HG03558 (cell line): ENCODE data around the gene C9.
"Not testable (repeated sequence)": the region's sequence is repeated elsewhere in the genome, so short reads cannot be mapped to it uniquely, and the experiment has no call there.

ENCODE experiments used
- ATAC-seq: cut with Tn5 transposase; IDR thresholded peaks from one replicate; pipeline ENCODE4 v1.9.1; 2021; ENCODE audit warnings: moderate number of reproducible peaks; ENCODE audit not compliant: unreplicated experiment; ENCODE audit errors: extremely low read depth

Gene C9

GRCh38 chr5:39364367-39364766, at the start of gene C9:
Gene C9, minus strand, starts transcription at chr5:39364495. Its CDS starts 31 bp downstream, at chr5:39364464.
- ATAC-seq: no peak

- ATAC-seq: no peak
Measured at GRCh38 chr5:39413771-39414170, 49.5 kb upstream of the C9 start.

GRCh38 chr5:39412721-39413394, 48.6 kb upstream of the C9 start:
- no peak for ATAC-seq

GRCh38 chr5:39411985-39412384, 47.7 kb upstream of the C9 start:
- no peak for ATAC-seq

DNA sequence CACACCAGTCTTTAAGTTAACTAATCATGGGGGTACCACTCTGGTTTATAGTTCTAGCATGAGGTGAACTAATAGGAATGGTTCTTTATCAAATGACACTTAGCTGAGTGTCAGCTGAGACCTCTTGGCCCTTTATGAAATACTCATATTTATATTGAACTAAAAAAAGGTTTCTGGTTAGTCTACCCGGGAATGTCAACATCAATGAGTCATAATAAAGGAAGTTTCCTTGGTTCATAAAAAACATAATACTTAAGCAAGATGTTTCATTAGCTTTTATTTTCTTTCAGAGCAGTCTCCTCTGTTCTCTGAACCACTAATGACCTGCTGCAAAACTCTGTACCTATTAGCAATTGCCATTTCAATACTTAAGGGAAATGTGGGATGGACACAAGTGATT, 46.8 kb upstream of the C9 start:
- no peak for ATAC-seq

- ATAC-seq: no peak
Measured at GRCh38 chr5:39409033-39409432, 44.7 kb upstream of the C9 start.

- ATAC-seq: no peak
Measured at GRCh38 chr5:39405083-39405843, 41.0 kb upstream of the C9 start.

DNA sequence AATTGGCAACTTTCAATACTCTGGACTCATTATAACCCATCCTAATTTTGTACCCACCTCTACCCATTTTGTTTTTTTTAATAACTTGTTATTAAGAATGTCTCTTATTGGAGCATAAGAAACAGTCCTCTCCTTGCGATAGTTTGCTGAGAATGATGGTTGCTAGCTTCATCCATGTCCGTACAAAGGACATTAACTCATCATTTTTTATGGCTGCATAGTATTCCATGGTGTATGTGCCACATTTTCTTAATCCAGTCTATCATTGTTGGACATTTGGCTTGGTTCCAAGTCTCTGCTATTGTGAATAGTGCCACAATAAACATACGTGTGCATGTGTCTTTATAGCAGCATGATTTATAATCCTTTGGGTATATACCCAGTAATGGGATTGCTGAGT, 39.5 kb upstream of the C9 start:
- ATAC-seq: not testable (repeated sequence)

DNA sequence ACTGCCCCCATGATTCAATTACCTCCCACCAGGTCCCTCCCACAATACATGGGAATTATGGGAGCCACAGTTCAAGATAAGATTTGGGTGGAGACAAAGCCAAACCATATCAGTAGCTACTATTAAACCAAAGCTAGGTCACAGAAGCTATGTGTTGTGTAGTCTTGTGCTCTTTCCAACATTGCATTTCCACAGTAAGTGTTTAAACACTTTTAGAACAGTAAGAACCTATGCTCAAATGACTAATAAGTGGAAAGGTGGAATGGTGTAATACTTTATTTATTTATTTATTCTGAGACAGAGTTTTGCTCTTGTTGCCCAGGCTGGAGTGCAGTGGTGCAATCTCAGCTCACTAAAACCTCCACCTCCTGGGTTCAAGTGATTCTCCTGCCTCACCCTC, 37.8 kb upstream of the C9 start:
- not testable (repeated sequence) for ATAC-seq

GRCh38 chr5:39400713-39401578, 36.7 kb upstream of the C9 start:
- ATAC-seq: no peak

DNA sequence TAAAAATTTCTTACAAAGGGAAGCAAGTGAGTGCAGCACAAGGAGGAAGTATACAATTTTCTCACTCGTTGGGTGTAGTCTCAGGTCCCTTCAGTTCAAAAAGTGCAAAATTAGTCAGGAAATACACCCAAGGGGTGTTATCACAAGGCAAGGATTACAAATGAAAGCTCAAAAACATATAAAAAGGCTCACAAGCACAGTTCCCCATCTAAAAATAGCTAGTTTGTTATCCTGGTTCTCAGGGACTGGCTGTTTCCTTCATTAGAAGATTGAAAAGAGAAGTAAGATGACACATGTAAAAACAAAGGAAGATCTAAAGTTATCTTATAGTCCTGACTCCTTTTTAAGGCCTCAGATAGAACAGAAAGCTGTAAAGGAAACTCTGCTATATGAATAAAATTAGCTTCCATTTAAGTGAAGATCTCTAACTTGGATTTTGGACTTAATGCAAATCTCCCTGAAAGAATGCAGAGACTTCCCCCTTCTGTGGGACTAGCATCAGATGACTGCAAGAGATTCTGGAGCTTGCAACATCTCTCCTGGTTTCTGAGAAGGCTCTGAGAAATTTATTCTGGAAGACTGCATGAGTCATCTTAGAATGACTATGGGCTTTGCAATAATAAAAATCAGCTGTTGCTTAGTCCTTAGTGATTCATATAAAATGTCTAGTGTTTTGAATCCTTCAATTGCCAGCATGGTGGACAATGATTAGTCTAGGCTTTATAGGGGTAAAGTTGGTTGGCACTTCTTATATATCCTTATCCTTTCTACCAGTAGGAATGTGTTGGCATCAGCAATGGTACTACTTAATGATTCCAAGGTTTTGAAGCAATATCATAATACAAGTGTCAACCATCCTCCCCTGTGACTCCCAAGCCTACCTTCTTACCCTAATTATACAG, 35.1 kb upstream of the C9 start:
- no peak for ATAC-seq

DNA sequence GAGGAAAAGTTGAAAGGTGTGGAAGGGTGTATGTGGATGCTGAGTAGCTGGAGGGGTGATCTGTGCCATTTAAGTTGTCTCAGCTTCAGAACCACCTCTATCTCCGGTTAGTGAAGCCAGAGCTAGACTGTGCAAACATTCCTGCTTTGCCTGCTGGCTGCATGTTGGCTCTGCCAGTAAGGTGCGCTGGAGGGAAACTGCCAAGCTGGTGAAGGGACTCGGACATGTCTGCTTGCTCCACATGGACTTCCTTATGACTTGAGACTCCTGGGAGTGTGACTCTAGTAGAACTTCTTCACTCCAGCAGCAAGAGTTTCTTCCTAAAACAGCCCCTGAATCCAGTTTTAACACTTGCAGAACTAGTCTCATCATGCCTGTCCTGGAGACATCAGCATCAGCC, 32.5 kb upstream of the C9 start:
- no peak for ATAC-seq

GRCh38 chr5:39395521-39395920, 31.2 kb upstream of the C9 start:
- ATAC-seq: no peak

- no peak for ATAC-seq
Measured at GRCh38 chr5:39394946-39395345, 30.7 kb upstream of the C9 start.

DNA sequence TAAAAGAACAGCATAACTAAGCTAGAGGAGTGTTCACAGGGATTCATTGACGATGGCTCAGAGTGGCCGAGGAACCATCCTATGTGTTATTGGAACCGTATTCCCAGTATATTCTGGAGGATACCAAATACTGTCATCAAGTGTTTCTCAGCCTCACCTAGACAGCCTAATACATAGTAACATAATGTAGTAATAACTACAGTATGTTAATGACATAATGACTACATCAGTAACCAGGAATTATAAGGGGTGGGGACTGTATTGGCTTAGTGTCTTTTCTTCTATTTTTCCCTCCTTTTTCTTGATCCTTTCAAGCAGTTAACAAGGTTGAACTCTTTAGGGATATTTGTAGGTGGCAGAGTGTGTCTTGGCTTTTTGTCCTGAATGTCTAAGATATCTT, 26.6 kb upstream of the C9 start:
- no peak for ATAC-seq

DNA sequence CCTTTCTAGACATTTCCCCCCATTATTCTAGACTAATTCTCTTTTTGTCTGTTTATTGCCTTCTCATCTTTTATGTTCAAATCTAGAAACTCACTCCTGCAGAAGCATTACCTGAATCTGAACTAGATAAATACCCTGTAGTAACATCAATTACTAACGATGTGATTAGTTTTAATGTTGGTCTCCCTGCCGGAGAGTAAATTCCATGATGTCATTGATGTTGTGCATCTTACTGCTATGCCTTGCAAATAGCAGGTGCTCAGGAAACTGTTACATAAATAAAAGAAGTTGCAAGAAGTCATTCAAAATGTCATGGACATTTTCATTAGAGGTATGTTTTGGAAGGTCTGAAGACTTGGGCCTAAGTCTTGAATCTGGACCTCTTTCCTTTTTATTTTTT, 23.0 kb upstream of the C9 start:
- no peak for ATAC-seq

DNA sequence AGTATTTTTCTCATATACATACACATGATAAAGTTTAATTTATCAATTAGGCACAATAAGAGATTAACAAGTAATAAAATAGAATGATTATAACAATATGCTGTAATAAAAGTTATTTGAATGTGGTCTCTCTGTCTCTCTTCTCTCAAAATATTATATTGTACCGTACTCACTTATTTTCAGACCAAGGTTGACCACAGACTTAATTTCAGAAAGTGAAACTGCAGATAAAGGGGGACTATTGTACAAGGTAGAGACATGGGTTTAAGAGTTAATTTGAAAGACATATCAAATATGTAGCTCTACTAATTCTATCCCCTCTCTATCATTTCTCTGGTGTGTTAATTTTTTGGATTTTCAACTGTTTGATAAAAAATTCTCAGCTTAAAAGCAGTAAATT, 20.0 kb upstream of the C9 start:
- ATAC-seq: no peak

DNA sequence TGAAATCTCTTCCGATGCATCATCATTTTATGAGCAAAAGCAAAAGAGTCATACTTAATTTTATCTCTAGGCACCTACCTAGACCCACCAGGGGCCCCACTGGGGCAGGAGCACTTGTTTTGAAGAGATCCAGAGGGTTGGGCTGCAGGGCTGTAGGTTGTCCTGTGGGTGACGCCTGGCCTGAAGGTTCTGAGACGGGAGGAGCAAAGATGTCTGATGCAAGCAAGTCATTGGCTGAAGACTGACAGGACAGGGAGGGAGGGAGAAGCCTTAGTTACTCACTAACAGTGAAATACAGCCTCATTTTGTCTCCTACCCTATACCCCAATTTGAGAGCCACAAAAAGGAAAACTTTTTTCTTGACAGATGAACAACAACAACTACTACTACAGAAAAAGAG, 17.1 kb upstream of the C9 start:
- ATAC-seq: no peak

GRCh38 chr5:39379693-39380092, 15.4 kb upstream of the C9 start:
- ATAC-seq: no peak

- ATAC-seq: no peak
Measured at GRCh38 chr5:39377613-39378012, 13.3 kb upstream of the C9 start.
